HG02970 (cell line): ENCODE results near the gene KHSRP.

ENCODE experiments used
- ATAC-seq: cut with Tn5 transposase; IDR thresholded peaks from one replicate; pipeline ENCODE4 v1.9.1; 2021; ENCODE audit warnings: mild to moderate bottlenecking, moderate library complexity, moderate number of reproducible peaks; ENCODE audit not compliant: unreplicated experiment, low FRiP score

The KHSRP gene, protein sequence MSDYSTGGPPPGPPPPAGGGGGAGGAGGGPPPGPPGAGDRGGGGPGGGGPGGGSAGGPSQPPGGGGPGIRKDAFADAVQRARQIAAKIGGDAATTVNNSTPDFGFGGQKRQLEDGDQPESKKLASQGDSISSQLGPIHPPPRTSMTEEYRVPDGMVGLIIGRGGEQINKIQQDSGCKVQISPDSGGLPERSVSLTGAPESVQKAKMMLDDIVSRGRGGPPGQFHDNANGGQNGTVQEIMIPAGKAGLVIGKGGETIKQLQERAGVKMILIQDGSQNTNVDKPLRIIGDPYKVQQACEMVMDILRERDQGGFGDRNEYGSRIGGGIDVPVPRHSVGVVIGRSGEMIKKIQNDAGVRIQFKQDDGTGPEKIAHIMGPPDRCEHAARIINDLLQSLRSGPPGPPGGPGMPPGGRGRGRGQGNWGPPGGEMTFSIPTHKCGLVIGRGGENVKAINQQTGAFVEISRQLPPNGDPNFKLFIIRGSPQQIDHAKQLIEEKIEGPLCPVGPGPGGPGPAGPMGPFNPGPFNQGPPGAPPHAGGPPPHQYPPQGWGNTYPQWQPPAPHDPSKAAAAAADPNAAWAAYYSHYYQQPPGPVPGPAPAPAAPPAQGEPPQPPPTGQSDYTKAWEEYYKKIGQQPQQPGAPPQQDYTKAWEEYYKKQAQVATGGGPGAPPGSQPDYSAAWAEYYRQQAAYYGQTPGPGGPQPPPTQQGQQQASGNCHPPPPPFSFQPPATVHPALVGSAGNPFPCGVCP

GRCh38 chr19:6424195-6424938 lies at the start of gene KHSRP:
Gene KHSRP (minus strand): TSS chr19:6424811. CDS start chr19:6424701, 110 bp downstream.
- no peak for ATAC-seq

DNA sequence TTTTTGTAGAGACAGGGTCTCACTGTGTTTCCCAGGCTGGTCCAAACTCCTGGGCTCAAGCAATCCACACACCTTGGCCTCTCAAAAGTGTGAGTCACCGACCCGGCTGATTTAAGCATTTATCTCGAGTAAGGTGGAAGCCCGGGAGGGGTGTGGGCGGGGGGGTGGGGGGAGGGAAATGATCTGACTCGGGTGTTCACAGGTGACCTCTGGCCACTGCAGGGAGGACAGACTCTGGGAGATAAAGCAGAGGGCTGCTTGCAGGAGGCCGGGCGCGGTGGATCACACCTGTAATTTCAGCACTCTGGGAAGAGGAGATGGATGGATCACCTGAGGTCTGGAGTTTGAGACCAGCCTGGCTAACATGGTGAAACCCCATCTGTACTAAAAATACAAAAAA lies 49.0 kb upstream of the KHSRP start:
- ATAC-seq: no peak

DNA sequence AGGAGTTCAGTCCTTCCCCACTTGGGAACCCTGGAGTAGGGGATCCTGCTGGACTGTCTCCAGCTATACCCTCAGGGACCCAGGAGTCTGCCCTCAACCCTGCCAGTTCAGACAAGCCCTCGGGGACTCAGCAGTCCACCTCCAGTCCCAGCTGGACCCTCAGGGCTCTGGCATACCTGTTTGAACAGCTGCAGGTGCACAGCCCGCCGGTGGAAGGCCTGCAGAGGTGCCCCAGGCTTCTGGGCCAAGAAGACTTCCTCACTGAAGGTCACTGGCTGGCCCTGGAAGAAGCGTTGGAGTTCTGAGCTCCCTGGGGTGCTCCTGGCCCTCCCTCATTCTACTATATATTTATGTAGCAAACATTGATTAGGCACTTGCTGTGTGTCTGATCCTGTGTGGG lies 48.1 kb upstream of the KHSRP start:
- ATAC-seq: no peak

DNA sequence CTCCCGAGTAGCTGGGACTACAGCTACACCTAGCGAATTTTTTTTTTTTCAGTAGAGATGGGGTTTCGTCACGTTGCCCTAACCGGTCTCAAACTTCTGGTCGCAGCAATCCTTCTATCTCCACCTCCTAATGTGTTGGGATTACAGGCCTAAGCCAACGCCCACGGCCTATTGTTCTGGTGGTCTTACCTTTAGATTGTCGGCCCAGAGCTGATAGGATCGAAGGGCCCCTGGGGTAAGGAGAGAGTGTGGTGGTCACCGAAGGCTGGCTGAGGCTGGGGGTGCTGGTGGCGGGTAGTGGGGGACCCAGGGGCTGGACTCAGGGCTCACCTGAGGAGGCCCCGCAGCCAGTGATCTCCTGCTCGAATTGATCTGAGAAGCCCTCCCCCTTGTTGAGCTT lies 46.5 kb upstream of the KHSRP start:
- no peak for ATAC-seq

DNA sequence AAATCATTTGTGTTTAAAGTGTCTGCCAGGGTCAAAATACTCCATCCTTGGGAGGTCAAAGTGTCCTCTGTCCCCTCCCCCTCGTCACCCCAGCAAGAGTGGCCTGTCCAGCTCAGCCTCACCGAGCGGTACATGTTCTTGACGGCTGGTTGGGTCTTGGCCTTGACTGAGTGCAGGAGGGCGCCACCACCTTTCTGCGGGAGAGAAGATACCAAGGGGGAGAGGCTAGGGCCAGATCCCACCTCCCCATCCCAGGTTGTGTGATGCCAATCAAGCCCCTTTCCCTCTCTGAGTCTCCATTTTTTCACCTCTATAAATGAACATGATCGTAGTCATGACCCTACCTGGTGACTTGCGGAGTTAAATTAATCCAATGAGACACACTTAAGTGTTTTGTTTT lies 45.6 kb upstream of the KHSRP start:
- ATAC-seq: no peak

GRCh38 chr19:6467384-6467783 lies 42.8 kb upstream of the KHSRP start:
- ATAC-seq: no peak

GRCh38 chr19:6466526-6467248 lies 42.1 kb upstream of the KHSRP start:
- no peak for ATAC-seq

GRCh38 chr19:6465663-6466062 lies 41.1 kb upstream of the KHSRP start:
- ATAC-seq: no peak

GRCh38 chr19:6465006-6465405 lies 40.4 kb upstream of the KHSRP start:
- ATAC-seq: no peak

DNA sequence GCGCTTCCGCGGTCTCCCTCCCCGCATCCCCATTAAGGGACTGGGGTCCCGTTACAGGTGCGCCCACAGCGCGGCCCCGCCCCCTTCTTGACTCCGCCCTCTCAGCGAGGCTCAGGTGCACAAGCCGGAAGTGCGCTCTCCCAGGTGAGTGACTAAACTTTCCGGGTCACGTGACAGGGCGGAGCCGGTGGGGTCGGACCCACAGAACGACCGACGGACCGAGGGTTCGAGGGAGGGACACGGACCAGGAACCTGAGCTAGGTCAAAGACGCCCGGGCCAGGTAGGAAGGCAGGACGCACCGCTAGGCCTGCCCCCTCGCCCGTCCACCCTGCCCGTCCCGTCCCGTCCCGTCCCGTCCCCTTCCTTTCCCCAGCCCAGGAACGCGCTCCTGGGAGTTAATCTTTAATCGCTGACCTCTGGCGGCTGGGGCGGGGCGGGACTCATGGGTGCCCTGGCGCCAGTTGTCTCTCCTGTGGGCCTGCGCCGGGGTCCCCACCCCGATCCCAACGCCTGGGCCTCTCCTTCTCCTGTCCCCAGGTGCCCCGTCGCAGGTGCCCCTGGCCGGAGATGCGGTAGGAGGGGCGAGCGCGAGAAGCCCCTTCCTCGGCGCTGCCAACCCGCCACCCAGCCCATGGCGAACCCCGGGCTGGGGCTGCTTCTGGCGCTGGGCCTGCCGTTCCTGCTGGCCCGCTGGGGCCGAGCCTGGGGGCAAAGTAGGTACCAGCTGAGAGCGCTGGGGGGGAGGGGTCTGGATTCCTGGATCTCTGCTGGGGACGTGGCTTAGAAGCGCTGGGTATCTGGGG lies 39.7 kb upstream of the KHSRP start, which contains the start of gene CRB3:
Gene CRB3 (plus strand): TSS at position 202 of the 804 bp plus-strand sequence. CDS start 431 bp downstream, at position 633.
- no peak for ATAC-seq

- ATAC-seq: peak; percentile 85
Observed at GRCh38 chr19:6460099-6460884, 35.7 kb upstream of the KHSRP start.

DNA sequence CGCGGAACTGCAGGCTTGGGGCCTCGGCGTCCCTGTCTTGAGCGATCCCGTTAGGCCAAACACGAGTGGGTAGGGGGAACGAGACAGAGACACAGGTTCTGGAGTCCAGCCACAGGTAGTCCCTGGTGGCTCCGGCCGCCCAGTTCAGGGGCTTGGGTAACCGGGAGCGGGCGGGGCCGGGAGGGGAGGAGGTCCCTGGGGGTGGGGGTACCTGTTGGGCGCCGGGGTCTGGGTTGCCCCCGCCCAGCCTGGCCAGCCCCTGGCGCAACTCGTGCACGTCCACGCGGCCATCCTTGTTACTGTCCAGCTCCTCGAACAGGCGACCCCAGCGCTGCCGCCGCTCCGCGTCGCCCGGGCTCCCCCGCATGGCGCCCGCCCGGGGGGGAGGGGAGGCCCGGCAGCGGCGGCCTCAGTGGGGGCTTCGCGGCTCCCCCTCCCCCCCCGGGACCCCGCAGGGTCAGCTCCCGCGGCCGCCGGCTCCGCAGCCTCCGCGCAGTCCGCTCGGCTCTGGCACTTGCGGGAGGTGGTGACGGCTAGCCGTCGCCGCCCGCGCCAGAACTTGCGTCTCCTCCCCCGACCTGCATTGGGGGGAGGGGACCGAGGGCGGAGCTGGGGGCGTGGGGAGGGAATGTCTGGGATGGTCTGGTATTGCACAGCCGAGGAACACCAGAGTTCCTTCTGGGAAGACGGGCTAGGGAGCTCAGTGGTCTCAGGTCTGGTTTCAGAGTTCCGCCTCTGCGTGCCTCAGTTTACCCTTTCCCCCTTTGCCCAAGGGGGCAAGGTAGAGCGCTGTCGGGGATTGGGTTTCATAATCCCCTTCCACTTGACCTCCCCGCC lies 34.9 kb upstream of the KHSRP start, which contains the start of gene SLC25A23:
Gene SLC25A23 (minus strand): TSS at position 531 of the 837 bp plus-strand sequence. CDS start 164 bp downstream, at position 367.
- ATAC-seq: peak; percentile 23

DNA sequence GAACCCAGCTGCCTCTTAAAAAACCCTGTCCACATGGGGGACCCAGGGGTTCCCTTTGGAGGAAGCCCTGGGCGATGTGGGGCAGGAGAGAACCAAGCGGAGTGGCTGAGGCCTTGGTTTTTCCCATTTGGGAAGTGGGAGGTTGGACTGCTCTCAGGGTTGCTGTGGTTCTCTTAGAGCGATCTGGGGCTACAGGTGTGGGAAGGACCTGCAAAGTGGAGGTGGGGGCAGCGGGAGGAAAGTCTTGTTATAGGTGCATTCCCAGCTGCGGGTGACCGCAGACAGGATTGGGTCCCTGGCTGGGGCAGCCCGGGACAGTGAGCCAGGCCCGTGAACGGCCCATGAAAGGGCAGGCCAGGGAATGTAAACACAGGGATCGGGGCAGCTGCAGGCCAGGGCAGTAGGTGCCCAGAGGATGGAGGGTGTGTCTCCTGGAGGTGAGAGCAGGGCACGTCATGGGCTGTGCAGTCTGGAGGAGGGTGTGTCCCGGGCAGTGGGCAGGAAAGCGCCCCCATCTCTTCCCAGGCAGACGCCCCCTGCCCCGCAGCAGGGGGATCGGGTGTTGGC lies 34.2 kb upstream of the KHSRP start:
- no peak for ATAC-seq

DNA sequence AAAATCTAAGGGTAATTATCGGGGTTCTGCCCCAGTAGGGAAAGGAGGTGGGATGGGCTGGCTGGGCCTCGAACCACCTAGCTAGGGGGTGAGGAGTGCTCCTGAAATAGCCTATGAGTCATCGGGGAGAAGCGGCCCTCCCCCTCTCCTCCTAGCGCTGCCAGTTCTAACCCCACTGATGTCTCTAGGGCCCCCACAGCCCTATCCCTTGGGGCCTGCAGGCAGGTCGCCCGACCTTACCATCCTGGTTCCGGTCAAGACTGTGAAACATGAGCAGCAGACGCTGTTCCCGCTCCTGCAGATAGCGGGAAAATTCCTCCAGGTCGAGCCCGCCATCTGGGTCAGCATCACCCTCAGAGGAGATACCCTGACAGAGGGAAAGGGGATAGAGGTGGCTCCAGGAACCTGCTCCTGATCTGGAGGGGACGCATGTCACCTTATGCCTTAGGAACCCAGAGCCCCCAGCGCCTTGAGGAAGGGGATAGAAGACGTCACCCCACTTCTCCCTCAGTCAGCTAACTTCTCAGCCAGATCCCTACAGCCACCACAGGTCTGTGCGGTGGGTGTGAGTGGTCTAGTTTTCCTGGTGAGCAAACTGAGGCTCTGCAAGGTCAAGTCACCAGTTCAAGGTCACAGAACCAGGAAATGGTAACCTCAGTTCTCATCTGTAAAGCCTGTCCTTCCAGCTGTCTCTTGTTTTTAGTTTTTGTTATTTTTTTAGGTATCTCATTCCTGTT lies 33.5 kb upstream of the KHSRP start:
- ATAC-seq: no peak

DNA sequence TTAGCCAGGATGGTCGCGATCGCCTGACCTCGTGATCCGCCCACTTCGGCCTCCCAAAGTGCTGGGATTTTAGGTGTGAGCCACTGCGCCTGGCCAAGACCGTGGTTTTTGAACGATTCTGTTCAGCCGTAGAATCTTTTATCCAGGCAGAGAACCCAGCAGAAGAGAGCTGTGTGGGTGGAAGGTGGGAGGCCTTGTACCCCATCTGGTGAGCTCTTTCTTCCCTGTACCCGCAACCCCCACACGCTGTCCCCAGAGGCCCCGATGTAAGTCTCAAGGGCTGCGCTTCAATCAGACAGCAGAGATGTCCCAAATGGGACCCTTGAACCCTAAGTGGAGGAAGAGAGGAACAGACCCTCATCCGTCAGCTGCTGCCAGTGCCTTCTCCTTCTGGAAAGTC lies 31.3 kb upstream of the KHSRP start:
- no peak for ATAC-seq

- no peak for ATAC-seq
Observed at GRCh38 chr19:6453951-6454565, 29.4 kb upstream of the KHSRP start.
